Adrenal gland (tissue), 12 donors: ENCODE results near the gene MAML1. TPM values are rescaled to one million over a fixed set of nuclear protein-coding genes. Genes with fewer than 3 reads are reported as not detected.

Source experiments
- DNase-seq, 7 donors: peaks; one replicate each; pipeline ENCODE4 v3.0.0-alpha.2; 2019 to 2020
- H3K27ac ChIP-seq, 5 donors: fragments of 200-600 bp; sonication (generic) in 4 of 5; 1 replicate in 3 of 5; 2 replicates in 2 of 5; pipeline versions ENCODE4 v1.5.1 to v1.8.0; 2016 to 2020; ENCODE audit warnings: mild to moderate bottlenecking in 1 of 5
- H3K27me3 ChIP-seq: fragments of 200-600 bp; 2 replicates; pipeline ENCODE4 v1.8.0; 2021
- H3K36me3 ChIP-seq, 2 donors: fragments of 200-600 bp; replicated peaks in 1 of 2; 1 replicate in 1 of 2; 2 replicates in 1 of 2; pipeline versions ENCODE4 v1.5.1 to v1.8.0; 2018 to 2022
- H3K4me1 ChIP-seq, 2 donors: fragments of 200-600 bp; replicated peaks in 1 of 2; 1 replicate in 1 of 2; 2 replicates in 1 of 2; pipeline versions ENCODE4 v1.5.1 to v1.8.0; 2018 to 2021
- H3K4me3 ChIP-seq, 4 donors: fragments of 200-600 bp; sonication (generic) in 3 of 4; one replicate each; pipeline ENCODE4 v1.5.1; 2016 to 2018
- H3K9me3 ChIP-seq, 3 donors: fragments of 200-600 bp; sonication (generic) in 1 of 3; replicated peaks in 1 of 3; 1 replicate in 2 of 3; 2 replicates in 1 of 3; pipeline versions ENCODE4 v1.5.1 to v1.8.0; 2016 to 2021
- POLR2A ChIP-seq, 2 donors: fragments of 450-650 bp; IDR thresholded peaks; one replicate each; pipeline ENCODE4 v1.6.1; 2017; ENCODE audit warnings: antibody characterized with exemption in 2 of 2, mild to moderate bottlenecking in 2 of 2, moderate library complexity in 1 of 2
- WGBS, 4 donors: extraction: QIAGEN DNeasy Blood & Tissue Kit in 2 of 4; methylation state at CpG; one replicate each; pipeline versions ENCODE4 v1.1.5 to v1.1.7; 2013 to 2017; 5-methylcytosine and 5-hydroxymethylcytosine counted together
- intact Hi-C, 2 donors: fragments of 100-400 bp; cut with DNase I; formaldehyde crosslinking; loops; one replicate each; pipeline versions ENCODE4 v1.14.1 to v1.15.0; 2022 to 2023
- polyA plus RNA-seq, 3 donors: library from polyadenylated mRNA; stranded (reverse); fragments of 200-250 nt in 2 of 3; fragments of 350-450 nt in 1 of 3; fragmentation: Illumina TruSeq in 1 of 3; extraction: RNeasy Lipid Tissue Mini Kit (QIAGEN cat#74804) in 1 of 3; gene quantifications; one replicate each; pipeline ENCODE4 v1.2.3, GENCODE V29; 2013 to 2014
- total RNA-seq, 9 donors: library from RNA; depleted of rRNA in 4 of 9; stranded (reverse); fragments of >200 nt in 4 of 9; fragments of 120-200 nt in 1 of 9; fragmentation: NEBNext Ultra II Directional in 1 of 9; extraction: Animal tissue kit (Norgen Biotek cat#: 25700) in 1 of 9; gene quantifications; one replicate each; pipeline versions ENCODE4 v1.1.0 to v1.2.4, GENCODE V29; 2013 to 2023
- TF ChIP-seq, protein P1 (sequence below), 6 experiments: fragments of 450-650 bp in 4 of 6; fragments of 200-600 bp in 2 of 6; sonication (generic) in 1 of 6; IDR thresholded peaks; 1 replicate in 5 of 6; 2 replicates in 1 of 6; pipeline versions ENCODE4 v1.5.1 to v1.8.0; 2016 to 2021; ENCODE audit warnings: antibody characterized with exemption in 6 of 6, mild to moderate bottlenecking in 2 of 6, moderate library complexity in 1 of 6
- donor health status: healthy with polysubstance abuse.
- donor health status: Bipolar disorder and iron deficiency.
- donor health status: DM: yes; HTN: yes; CAD: no.
- donor health status: DM: no; HTN: no; CAD: no.
- donor health status: DM: no; HTN: no; CAD: no.
- donor health status: DM: yes; HTN: yes; CAD: no.

Gene MAML1
- total and polyA plus RNA-seq, 12 donors, result 7.3 to 70.7 (median 29.2) TPM

DNA sequence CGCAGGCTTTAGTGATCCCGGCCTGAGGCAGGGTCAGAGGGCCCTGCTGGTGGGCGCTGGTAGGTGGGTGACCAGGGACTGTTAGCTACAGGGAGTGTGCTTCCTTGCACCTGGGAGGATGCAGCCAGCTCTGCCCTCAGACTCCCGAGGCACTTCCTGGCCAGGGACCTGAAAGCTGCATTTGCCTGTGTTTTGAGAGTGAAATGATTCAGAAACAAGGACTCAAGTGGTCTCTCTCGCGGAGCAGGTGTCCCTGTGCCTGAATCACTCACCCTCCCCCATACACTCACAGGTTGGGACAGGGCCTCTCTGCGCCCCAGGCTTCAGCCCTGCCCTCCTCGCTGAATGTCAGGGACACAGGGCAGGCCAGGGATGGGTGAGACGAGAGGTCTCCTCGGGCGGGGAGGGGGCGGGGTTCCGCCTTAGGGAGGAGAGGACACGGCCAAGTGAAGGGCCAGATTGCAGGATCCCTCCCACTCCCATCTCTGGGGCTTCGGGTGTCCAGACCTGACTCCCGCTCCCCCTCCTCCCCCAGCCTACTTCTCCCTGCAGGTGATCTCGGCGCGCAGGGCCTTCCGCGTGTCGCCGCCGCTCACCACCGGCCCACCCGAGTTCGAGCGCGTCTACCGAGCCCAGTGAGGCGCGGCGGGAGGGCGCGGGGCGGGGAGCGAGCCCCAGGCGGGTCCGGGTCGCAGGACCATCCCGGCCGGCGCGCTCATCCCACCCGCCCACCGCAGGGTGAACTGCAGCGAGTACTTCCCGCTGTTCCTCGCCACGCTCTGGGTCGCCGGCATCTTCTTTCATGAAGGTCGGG lies 62.6 kb downstream of the MAML1 start:
- peaks cover 0 to 32% of the 10 kb centered on the region in 2 donors for H3K36me3 ChIP-seq
- H3K4me3 ChIP-seq, result peak overlapping the region in 2 of 4 donors; percentile 59 to 64
- intact Hi-C loops, result loop anchor here in 1 of 2 donors (5.0 kb wide), 1 partner anchor 33 kb away; no protein-coding TSS in a partner anchor
- peaks cover 10 to 42% of the 10 kb centered on the region in 2 donors for H3K4me1 ChIP-seq
- no peak for TF ChIP-seq POLR2A (IDR thresholded peaks at IDR 0.05)
- TF ChIP-seq, protein P1, sequence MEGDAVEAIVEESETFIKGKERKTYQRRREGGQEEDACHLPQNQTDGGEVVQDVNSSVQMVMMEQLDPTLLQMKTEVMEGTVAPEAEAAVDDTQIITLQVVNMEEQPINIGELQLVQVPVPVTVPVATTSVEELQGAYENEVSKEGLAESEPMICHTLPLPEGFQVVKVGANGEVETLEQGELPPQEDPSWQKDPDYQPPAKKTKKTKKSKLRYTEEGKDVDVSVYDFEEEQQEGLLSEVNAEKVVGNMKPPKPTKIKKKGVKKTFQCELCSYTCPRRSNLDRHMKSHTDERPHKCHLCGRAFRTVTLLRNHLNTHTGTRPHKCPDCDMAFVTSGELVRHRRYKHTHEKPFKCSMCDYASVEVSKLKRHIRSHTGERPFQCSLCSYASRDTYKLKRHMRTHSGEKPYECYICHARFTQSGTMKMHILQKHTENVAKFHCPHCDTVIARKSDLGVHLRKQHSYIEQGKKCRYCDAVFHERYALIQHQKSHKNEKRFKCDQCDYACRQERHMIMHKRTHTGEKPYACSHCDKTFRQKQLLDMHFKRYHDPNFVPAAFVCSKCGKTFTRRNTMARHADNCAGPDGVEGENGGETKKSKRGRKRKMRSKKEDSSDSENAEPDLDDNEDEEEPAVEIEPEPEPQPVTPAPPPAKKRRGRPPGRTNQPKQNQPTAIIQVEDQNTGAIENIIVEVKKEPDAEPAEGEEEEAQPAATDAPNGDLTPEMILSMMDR (IDR thresholded peaks at IDR 0.05), result peak in 1 of 6 experiments; percentile 11
- H3K27me3 ChIP-seq, result no peaks in the 10 kb centered on the region
- peak in 6 of 7 donors; percentile 59 to 87 (median 66) for DNase-seq
- H3K9me3 ChIP-seq, result no peaks in the 10 kb centered on the region
- 0 to 7% (median 4%) methylated on average over 8 to 53 of the region's 53 CpGs; no CpG with 5 or more reads in 1 of the 4 donors for WGBS, 4 donors
- peak overlapping the region; percentile 26 to 88 (median 85) for H3K27ac ChIP-seq

DNA sequence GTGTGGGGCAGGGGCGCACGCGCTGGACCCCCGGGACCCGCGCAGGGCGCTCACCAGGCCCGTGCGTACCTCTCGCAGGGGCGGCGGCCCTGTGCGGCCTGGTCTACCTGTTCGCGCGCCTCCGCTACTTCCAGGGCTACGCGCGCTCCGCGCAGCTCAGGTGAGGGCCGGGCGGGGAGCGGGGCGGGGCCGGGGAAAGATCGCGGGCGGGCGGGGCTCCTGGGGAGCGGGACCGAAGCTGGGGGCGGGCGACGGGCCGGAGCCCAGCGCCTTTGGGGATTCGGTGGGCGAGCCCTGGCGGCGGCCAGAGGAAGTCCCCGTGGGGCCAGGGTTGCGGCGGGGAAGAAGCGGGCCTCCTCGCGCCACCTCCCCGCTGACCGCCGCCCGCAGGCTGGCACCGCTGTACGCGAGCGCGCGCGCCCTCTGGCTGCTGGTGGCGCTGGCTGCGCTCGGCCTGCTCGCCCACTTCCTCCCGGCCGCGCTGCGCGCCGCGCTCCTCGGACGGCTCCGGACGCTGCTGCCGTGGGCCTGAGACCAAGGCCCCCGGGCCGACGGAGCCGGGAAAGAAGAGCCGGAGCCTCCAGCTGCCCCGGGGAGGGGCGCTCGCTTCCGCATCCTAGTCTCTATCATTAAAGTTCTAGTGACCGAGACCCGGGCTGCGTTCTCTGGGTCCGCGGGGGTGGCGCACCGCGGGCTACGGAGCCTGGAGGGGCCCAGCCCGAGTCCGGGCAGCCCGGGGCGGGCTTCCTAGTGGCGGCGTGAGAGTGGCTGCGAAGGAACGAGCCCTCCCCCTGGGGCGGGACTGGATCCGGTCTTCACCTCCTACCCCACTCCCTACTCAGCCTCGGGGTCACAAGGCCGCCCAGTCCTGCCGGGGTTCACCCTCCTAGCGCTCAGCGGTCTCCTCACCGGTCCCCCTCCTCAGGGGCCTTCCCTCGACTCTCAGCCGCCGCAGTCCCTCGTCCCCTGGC lies 63.5 kb downstream of the MAML1 start:
- intact Hi-C loops, result loop anchor here in 1 of 2 donors (5.0 kb wide), 1 partner anchor 34 kb away; no protein-coding TSS in a partner anchor
- peak; percentile 78 to 87 (median 84) for DNase-seq
- Histone ChIP-seq H3K9me3 (no peaks in the 10 kb centered on the region), H3K4me1 (peaks cover 10 to 42% of the 10 kb centered on the region in 2 donors), H3K27me3 (no peaks in the 10 kb centered on the region), H3K4me3 (peak overlapping the region in 2 of 4 donors; percentile 59 to 64), H3K36me3 (peaks cover 0 to 40% of the 10 kb centered on the region in 2 donors), H3K27ac (peak overlapping the region; percentile 63 to 88 (median 85))
- 2 to 8% (median 3%) methylated on average over 10 to 113 of the region's 113 CpGs for WGBS, 4 donors
- peak; percentile 48 to 53 for TF ChIP-seq POLR2A (IDR thresholded peaks at IDR 0.05)
- TF ChIP-seq, protein P1 (IDR thresholded peaks at IDR 0.05), result peak; percentile 19 to 96 (median 64)

DNA sequence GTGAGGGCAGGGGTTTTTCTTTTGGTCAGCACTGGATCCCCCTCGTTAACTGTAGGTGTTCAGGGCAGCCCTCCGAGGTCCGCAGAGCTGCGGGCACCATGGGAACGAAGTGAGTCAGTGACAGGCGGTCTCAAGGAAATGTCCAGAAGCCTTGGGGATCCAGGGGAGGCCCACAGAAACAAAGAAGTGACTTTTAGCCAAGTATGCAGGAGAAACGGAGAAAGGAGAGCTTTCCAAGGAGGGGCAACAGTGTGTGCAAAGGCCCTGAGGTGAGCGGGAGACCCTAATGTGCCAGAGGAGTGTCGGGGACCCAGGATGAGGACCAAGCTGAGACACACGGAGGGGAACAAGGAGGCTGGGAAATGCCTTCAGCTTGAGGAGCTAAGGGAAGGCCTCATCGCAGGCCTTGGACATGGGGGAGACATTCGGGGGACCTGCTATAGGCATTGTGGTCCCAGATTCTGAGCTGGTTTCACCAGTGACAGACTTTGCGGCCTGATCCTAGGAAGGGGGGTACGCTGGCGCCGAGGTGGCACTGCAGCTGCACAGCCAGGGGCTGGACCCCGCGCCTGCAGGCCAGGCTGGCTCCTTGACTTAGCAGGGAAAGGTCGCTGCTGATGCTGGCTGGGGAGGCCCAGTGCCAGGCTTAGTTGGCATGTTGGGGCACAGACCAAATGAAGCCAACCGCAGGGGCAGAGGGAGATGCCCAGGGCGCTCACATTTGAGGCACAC lies 64.4 kb downstream of the MAML1 start:
- Histone ChIP-seq H3K36me3 (peaks cover 0 to 43% of the 10 kb centered on the region in 2 donors), H3K4me1 (peaks cover 12 to 40% of the 10 kb centered on the region in 2 donors), H3K27ac (peak overlapping the region in 4 of 5 donors; percentile 72 to 88 (median 86)), H3K9me3 (no peaks in the 10 kb centered on the region), H3K27me3 (no peaks in the 10 kb centered on the region), H3K4me3 (peak overlapping the region in 2 of 4 donors; percentile 29 to 64)
- TF ChIP-seq, protein P1 (IDR thresholded peaks at IDR 0.05), result no peak
- TF ChIP-seq POLR2A (IDR thresholded peaks at IDR 0.05), result no peak
- WGBS, 4 donors, result 65 to 79% (median 74%) methylated on average over 14 to 21 of the region's 21 CpGs
- intact Hi-C loops, result loop anchor here in 1 of 2 donors (5.0 kb wide), 1 partner anchor 35 kb away; no protein-coding TSS in a partner anchor
- peak in 3 of 7 donors; percentile 20 to 34 (median 24) for DNase-seq
